ENCODE measurements around the gene KLF13. TPM values are rescaled to one million over a fixed set of nuclear protein-coding genes. Genes with fewer than 3 reads are reported as not detected.

KLF13 gene
- total and polyA plus RNA-seq, 11 donors = 22.4 to 74.0 (median 56.4) TPM

DNA sequence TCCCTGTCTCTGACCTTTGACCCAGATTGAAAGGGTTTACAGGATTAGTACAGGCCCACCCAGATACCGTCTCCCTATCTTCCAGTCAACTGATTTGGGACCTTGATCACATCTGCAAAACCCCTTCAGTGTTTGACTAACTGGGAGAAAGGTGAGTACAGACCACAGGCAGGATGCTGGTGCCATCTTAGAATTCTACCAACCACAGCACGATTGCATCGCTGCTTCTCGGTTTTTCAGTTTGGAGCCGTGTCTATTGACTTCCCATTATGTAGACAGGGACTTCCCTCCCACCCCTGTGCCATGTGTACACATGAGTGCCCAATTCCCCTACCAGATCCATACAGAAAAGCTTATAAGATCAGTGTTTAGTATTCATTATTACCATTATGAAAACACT, 6.6 kb upstream of the KLF13 start:
- H3K4me1 ChIP-seq = peaks cover 0 to 44% (median 8%) of the 10 kb centered on the region in 12 donors
- no peak for DNase-seq
- H3K4me3 ChIP-seq = no peak overlapping the region
- WGBS, 4 donors = 85 to 92% (median 86%) methylated on average over 5 of the region's 5 CpGs
- peaks cover 0 to 6% (median 0%) of the 10 kb centered on the region in 12 donors for H3K9me3 ChIP-seq
- ATAC-seq = peak in 1 of 4 donors; percentile 2
- TF ChIP-seq, protein P1, sequence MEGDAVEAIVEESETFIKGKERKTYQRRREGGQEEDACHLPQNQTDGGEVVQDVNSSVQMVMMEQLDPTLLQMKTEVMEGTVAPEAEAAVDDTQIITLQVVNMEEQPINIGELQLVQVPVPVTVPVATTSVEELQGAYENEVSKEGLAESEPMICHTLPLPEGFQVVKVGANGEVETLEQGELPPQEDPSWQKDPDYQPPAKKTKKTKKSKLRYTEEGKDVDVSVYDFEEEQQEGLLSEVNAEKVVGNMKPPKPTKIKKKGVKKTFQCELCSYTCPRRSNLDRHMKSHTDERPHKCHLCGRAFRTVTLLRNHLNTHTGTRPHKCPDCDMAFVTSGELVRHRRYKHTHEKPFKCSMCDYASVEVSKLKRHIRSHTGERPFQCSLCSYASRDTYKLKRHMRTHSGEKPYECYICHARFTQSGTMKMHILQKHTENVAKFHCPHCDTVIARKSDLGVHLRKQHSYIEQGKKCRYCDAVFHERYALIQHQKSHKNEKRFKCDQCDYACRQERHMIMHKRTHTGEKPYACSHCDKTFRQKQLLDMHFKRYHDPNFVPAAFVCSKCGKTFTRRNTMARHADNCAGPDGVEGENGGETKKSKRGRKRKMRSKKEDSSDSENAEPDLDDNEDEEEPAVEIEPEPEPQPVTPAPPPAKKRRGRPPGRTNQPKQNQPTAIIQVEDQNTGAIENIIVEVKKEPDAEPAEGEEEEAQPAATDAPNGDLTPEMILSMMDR (IDR thresholded peaks at IDR 0.05) = no peak
- TF ChIP-seq POLR2A (IDR thresholded peaks at IDR 0.05) = no peak
- H3K27me3 ChIP-seq = no peaks in the 10 kb centered on the region
- H3K27ac ChIP-seq = no peak overlapping the region
- intact Hi-C loops (cut with DNase I) = loop anchor here in 6 of 10 donors (2.0 to 10.0 kb wide), 9 partner anchors 15 to 325 kb away; partner anchors contain the start of gene MTMR10 (in 1 of the 6)
- no peaks in the 10 kb centered on the region for H3K36me3 ChIP-seq

DNA sequence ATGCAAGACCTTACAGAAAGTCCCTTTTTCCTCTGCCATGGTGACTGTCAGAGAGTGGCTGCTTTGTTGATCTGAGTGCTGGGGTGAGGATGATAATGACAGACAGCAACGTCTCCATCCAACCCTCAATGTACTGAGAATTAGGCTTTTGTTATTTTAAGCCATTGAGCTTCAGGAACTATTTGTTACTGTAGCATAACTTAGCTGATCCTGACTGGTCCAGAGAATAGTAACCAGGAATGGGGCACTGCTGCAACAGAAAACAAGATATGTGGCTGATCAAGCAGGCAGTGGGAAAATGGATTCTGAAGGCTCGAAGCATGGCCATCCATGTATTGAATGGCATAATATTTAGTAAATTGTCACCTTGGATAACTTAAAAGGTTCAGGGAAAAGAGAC, 5.2 kb upstream of the KLF13 start:
- H3K27ac ChIP-seq = no peak overlapping the region
- DNase-seq (no peak), ATAC-seq (no peak)
- H3K27me3 ChIP-seq = no peaks in the 10 kb centered on the region
- TF ChIP-seq, protein P1 (IDR thresholded peaks at IDR 0.05) = no peak
- TF ChIP-seq POLR2A (IDR thresholded peaks at IDR 0.05) = no peak
- intact Hi-C loops (cut with DNase I) = loop anchor here in 6 of 10 donors (2.0 to 10.0 kb wide), 9 partner anchors 17 to 327 kb away; partner anchors contain the start of gene MTMR10 (in 1 of the 6)
- no peak overlapping the region for H3K4me3 ChIP-seq
- no peaks in the 10 kb centered on the region for H3K36me3 ChIP-seq
- H3K9me3 ChIP-seq = peaks cover 0 to 6% (median 0%) of the 10 kb centered on the region in 12 donors
- 96 to 100% (median 96%) methylated on average over 2 of the region's 2 CpGs for WGBS, 4 donors
- peaks cover 0 to 48% (median 10%) of the 10 kb centered on the region in 12 donors for H3K4me1 ChIP-seq

DNA sequence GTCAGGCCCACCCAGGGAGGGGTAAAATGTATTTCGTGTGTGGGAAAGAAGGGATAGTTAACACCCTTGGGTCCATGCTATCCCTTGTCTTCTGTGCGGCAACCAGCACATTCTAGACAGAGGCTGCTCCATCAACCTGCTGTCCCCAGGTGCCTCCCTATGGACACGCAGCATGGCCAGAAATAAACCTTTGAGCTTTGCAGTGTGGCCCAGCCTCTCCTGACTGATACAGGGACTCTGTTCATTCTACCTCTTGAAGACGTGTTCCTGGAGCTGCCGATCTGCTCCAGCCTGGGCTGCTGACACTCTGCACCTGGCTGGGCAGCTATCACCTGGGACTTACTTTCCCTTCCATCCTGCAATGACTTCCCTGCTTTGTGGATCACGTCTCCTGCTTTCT, 4.1 kb upstream of the KLF13 start:
- no peak overlapping the region for H3K27ac ChIP-seq
- intact Hi-C loops (cut with DNase I) = loop anchor here in 6 of 10 donors (5.0 to 10.0 kb wide), 8 partner anchors 75 to 328 kb away; partner anchors contain the start of gene MTMR10 (in 1 of the 6)

DNA sequence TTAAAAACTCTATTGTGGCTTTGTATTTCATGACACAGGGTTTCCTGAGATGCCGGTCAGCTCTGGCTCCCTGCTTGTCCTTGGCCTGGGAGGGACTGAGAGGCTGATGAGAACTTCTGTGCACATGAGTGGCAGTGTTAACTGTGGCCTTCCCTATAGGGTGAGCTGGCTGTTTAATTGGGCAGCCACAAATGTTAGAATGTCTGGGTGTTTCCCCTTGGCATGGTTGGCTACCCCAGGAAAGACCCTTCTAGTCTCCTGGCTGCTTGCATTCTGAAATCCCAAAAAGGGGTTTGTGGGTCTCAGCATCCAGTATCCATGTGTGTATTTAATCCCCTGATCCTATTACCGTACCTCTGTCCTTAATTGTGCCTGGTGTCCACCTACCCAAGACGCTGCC, 3.0 kb upstream of the KLF13 start:
- H3K9me3 ChIP-seq = peaks cover 0 to 6% (median 0%) of the 10 kb centered on the region in 12 donors
- H3K4me1 ChIP-seq = peaks cover 0 to 37% (median 12%) of the 10 kb centered on the region in 12 donors
- no peak for TF ChIP-seq POLR2A (IDR thresholded peaks at IDR 0.05)
- TF ChIP-seq, protein P1 (IDR thresholded peaks at IDR 0.05) = no peak
- intact Hi-C loops (cut with DNase I) = loop anchor here in 6 of 10 donors (2.0 to 10.0 kb wide), 9 partner anchors 74 to 329 kb away; partner anchors contain the start of gene MTMR10 (in 1 of the 6)
- WGBS, 4 donors = 84 to 89% (median 87%) methylated on average over 3 of the region's 3 CpGs
- peak overlapping the region in 2 of 12 donors; percentile 99 to 100 for H3K27ac ChIP-seq
- H3K4me3 ChIP-seq = no peak overlapping the region
- no peaks in the 10 kb centered on the region for H3K36me3 ChIP-seq
- no peaks in the 10 kb centered on the region for H3K27me3 ChIP-seq
- peak in 1 of 5 donors; percentile 18 for DNase-seq
- ATAC-seq = no peak

More for the DNA sequence above, 4.1 kb upstream of the KLF13 start:
- Histone ChIP-seq H3K36me3 (no peaks in the 10 kb centered on the region), H3K9me3 (peaks cover 0 to 6% (median 0%) of the 10 kb centered on the region in 12 donors), H3K4me3 (no peak overlapping the region), H3K4me1 (peaks cover 0 to 37% (median 10%) of the 10 kb centered on the region in 12 donors), H3K27me3 (no peaks in the 10 kb centered on the region)
- ATAC-seq (no peak), DNase-seq (peak in 2 of 5 donors; percentile 2 to 10)
- no peak for TF ChIP-seq POLR2A (IDR thresholded peaks at IDR 0.05)
- TF ChIP-seq, protein P1 (IDR thresholded peaks at IDR 0.05) = no peak
- whole genome bisulfite sequencing, 4 donors = 77 to 88% (median 77%) methylated on average over 6 of the region's 6 CpGs
